ENCODE results near the gene SNAPC1.
"Not testable (repeated sequence)": the region's sequence is repeated elsewhere in the genome, so short reads cannot be mapped to it uniquely, and the experiment has no call there.

Gene SNAPC1

GRCh38 chr14:61750708-61751474, 11.3 kb upstream of the SNAPC1 start:
- DNase-seq (ENCODE audit: low spot score): peak; percentile 69

GRCh38 chr14:61751475-61751989, 10.7 kb upstream of the SNAPC1 start:
- DNase-seq (ENCODE audit: low spot score): no peak

GRCh38 chr14:61752626-61753025, 9.6 kb upstream of the SNAPC1 start:
- DNase-seq (ENCODE audit: low spot score): no peak

- DNase-seq (ENCODE audit: low spot score): no peak
Measured at GRCh38 chr14:61753631-61754030, 8.6 kb upstream of the SNAPC1 start.

- DNase-seq (ENCODE audit: low spot score): no peak
Measured at GRCh38 chr14:61754627-61755381, 7.4 kb upstream of the SNAPC1 start.

- not testable (repeated sequence) for DNase-seq (ENCODE audit: low spot score)
Measured at GRCh38 chr14:61755382-61755742, 6.9 kb upstream of the SNAPC1 start.

GRCh38 chr14:61756135-61756534, 6.1 kb upstream of the SNAPC1 start:
- no peak for DNase-seq (ENCODE audit: low spot score)

- DNase-seq (ENCODE audit: low spot score): no peak
Measured at GRCh38 chr14:61759878-61760277, 2.3 kb upstream of the SNAPC1 start.

GRCh38 chr14:61761557-61761956, 663 bp upstream of the SNAPC1 start:
- DNase-seq (ENCODE audit: low spot score): no peak

GRCh38 chr14:61764342-61765122, 2.3 kb downstream of the SNAPC1 start:
- no peak for DNase-seq (ENCODE audit: low spot score)

- no peak for DNase-seq (ENCODE audit: low spot score)
Measured at GRCh38 chr14:61765225-61765943, 3.2 kb downstream of the SNAPC1 start.

- DNase-seq (ENCODE audit: low spot score): no peak
Measured at GRCh38 chr14:61766151-61766550, 3.9 kb downstream of the SNAPC1 start.

GRCh38 chr14:61768240-61768639, 6.0 kb downstream of the SNAPC1 start:
- DNase-seq (ENCODE audit: low spot score): no peak

GRCh38 chr14:61769893-61770292, 7.7 kb downstream of the SNAPC1 start:
- DNase-seq (ENCODE audit: low spot score): no peak

GRCh38 chr14:61774861-61775260, 12.6 kb downstream of the SNAPC1 start:
- no peak for DNase-seq (ENCODE audit: low spot score)

- peak; percentile 12 for DNase-seq (ENCODE audit: low spot score)
Measured at GRCh38 chr14:61780125-61780524, 17.9 kb downstream of the SNAPC1 start.

- DNase-seq (ENCODE audit: low spot score): no peak
Measured at GRCh38 chr14:61797309-61797708, 35.1 kb downstream of the SNAPC1 start.

GRCh38 chr14:61802010-61802568, 39.9 kb downstream of the SNAPC1 start:
- DNase-seq (ENCODE audit: low spot score): no peak

- DNase-seq (ENCODE audit: low spot score): no peak
Measured at GRCh38 chr14:61803755-61804154, 41.5 kb downstream of the SNAPC1 start.

GRCh38 chr14:61805451-61805850, 43.2 kb downstream of the SNAPC1 start:
- no peak for DNase-seq (ENCODE audit: low spot score)

- no peak for DNase-seq (ENCODE audit: low spot score)
Measured at GRCh38 chr14:61811882-61812346, 49.7 kb downstream of the SNAPC1 start.

Measured in CD4-positive, alpha-beta T cell treated with Interleukin-2 at 100 ng/mL for 4 hours (primary cell).